PC-3 (cell line): ENCODE results near the gene ZNF575.

Experiments used
- CTCF ChIP-seq: fragments of 300-600 bp; sonication (generic); conservative IDR thresholded peaks from 2 replicates; pipeline ENCODE4 v1.5.1; 2017; ENCODE audit warnings: antibody characterized with exemption, low read depth, mild to moderate bottlenecking, low read length
- EZH2 ChIP-seq: fragments of 300-600 bp; sonication (generic); IDR thresholded peaks from one replicate; pipeline ENCODE4 v1.6.1; 2017; ENCODE audit warnings: antibody characterized with exemption, mild to moderate bottlenecking, low read length; ENCODE audit not compliant: unreplicated experiment
- EZH2phosphoT487 ChIP-seq: fragments of 300-600 bp; sonication (generic); IDR thresholded peaks from 2 replicates; pipeline ENCODE4 v1.6.1; 2018; ENCODE audit warnings: mild to moderate bottlenecking, antibody characterized with exemption, low read length, borderline replicate concordance

GRCh38 chr19:43501661-43502418, 31.1 kb upstream of the ZNF575 start:
- no peak for TF ChIP-seq CTCF
- no peak for TF ChIP-seq EZH2
- TF ChIP-seq EZH2phosphoT487, result no peak
